ENCODE results near the gene TMIGD3.

GRCh38 chr1:111436726-111437125 lies 66.7 kb downstream of the TMIGD3 start:
- TF ChIP-seq, protein P1, sequence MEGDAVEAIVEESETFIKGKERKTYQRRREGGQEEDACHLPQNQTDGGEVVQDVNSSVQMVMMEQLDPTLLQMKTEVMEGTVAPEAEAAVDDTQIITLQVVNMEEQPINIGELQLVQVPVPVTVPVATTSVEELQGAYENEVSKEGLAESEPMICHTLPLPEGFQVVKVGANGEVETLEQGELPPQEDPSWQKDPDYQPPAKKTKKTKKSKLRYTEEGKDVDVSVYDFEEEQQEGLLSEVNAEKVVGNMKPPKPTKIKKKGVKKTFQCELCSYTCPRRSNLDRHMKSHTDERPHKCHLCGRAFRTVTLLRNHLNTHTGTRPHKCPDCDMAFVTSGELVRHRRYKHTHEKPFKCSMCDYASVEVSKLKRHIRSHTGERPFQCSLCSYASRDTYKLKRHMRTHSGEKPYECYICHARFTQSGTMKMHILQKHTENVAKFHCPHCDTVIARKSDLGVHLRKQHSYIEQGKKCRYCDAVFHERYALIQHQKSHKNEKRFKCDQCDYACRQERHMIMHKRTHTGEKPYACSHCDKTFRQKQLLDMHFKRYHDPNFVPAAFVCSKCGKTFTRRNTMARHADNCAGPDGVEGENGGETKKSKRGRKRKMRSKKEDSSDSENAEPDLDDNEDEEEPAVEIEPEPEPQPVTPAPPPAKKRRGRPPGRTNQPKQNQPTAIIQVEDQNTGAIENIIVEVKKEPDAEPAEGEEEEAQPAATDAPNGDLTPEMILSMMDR (conservative IDR thresholded peaks at IDR 0.05 in 1 of 2, IDR thresholded peaks at IDR 0.05 in 1 of 2; ENCODE audit: low read depth in 1 of 2, low read length in 2 of 2) = no peak
- no peak for TF ChIP-seq EZH2 (IDR thresholded peaks at IDR 0.05; ENCODE audit: low read length, missing control alignments)

Measured in fibroblast of lung (primary cell).